ENCODE results near the gene IPO4. TPM values are rescaled to one million over a fixed set of nuclear protein-coding genes. Genes with fewer than 3 reads are reported as not detected.
"Not testable (repeated sequence)": the region's sequence is repeated elsewhere in the genome, so short reads cannot be mapped to it uniquely, and the experiment has no call there.

IPO4 gene
- total and polyA plus RNA-seq, 5 donors = 4.1 to 22.5 (median 11.7) TPM

- peak overlapping the region; percentile 92 for H3K27ac ChIP-seq (ENCODE audit: low read length)
- 85% methylated on average over 7 of the region's 7 CpGs for WGBS
- H3K4me1 ChIP-seq (ENCODE audit: control insufficient read depth, insufficient read depth, low read length) = peaks cover 2% of the 10 kb centered on the region
- intact Hi-C loops (cut with DNase I) = no loop called here
- no peak for DNase-seq
- H3K9me3 ChIP-seq (ENCODE audit: control insufficient read depth, low read length) = no peaks in the 10 kb centered on the region
- H3K4me3 ChIP-seq (ENCODE audit: low read length) = peak overlapping the region; percentile 23
- H3K27me3 ChIP-seq (ENCODE audit: control insufficient read depth, insufficient read depth) = no peaks in the 10 kb centered on the region
- ATAC-seq = no peak
Observed at GRCh38 chr14:24213866-24214662, 25.4 kb upstream of the IPO4 start.

GRCh38 chr14:24212924-24213865, 24.6 kb upstream of the IPO4 start, which contains the start of gene CHMP4A:
CHMP4A (minus strand) TSS chr14:24213488; CDS start chr14:24213439, 49 bp downstream.
- DNase-seq = peak; percentile 98 to 99 (median 99)
- under 1% methylated on average over 53 of the region's 53 CpGs for WGBS
- Histone ChIP-seq H3K4me1 (ENCODE audit: control insufficient read depth, insufficient read depth, low read length) (peaks cover 2% of the 10 kb centered on the region), H3K27ac (ENCODE audit: low read length) (peak within 1 kb of the TSS; percentile 99), H3K4me3 (ENCODE audit: low read length) (peak within 1 kb of the TSS; percentile 61), H3K9me3 (ENCODE audit: control insufficient read depth, low read length) (no peaks in the 10 kb centered on the region), H3K27me3 (ENCODE audit: control insufficient read depth, insufficient read depth) (no peaks in the 10 kb centered on the region)
- intact Hi-C loops (cut with DNase I) = no loop called here
- peak; percentile 95 for ATAC-seq

GRCh38 chr14:24211311-24211710, 22.7 kb upstream of the IPO4 start:
- H3K4me1 ChIP-seq (ENCODE audit: control insufficient read depth, insufficient read depth, low read length) = peaks cover 2% of the 10 kb centered on the region
- H3K4me3 ChIP-seq (ENCODE audit: low read length) = no peak overlapping the region
- H3K27ac ChIP-seq (ENCODE audit: low read length) = no peak overlapping the region
- no peaks in the 10 kb centered on the region for H3K27me3 ChIP-seq (ENCODE audit: control insufficient read depth, insufficient read depth)
- ATAC-seq = no peak
- DNase-seq = no peak
- WGBS = 91% methylated on average over 6 of the region's 6 CpGs
- no peaks in the 10 kb centered on the region for H3K9me3 ChIP-seq (ENCODE audit: control insufficient read depth, low read length)
- intact Hi-C loops (cut with DNase I) = no loop called here

GRCh38 chr14:24207625-24208024, 19.0 kb upstream of the IPO4 start:
- intact Hi-C loops (cut with DNase I) = no loop called here
- Histone ChIP-seq H3K4me1 (ENCODE audit: control insufficient read depth, insufficient read depth, low read length) (no peaks in the 10 kb centered on the region), H3K9me3 (ENCODE audit: control insufficient read depth, low read length) (no peaks in the 10 kb centered on the region), H3K4me3 (ENCODE audit: low read length) (no peak overlapping the region), H3K27ac (ENCODE audit: low read length) (no peak overlapping the region), H3K27me3 (ENCODE audit: control insufficient read depth, insufficient read depth) (no peaks in the 10 kb centered on the region)
- DNase-seq (no peak), ATAC-seq (no peak)
- WGBS = 99% methylated on average over 2 of the region's 2 CpGs

- H3K4me1 ChIP-seq (ENCODE audit: control insufficient read depth, insufficient read depth, low read length) = no peaks in the 10 kb centered on the region
- DNase-seq = no peak
- no peaks in the 10 kb centered on the region for H3K27me3 ChIP-seq (ENCODE audit: control insufficient read depth, insufficient read depth)
- H3K4me3 ChIP-seq (ENCODE audit: low read length) = no peak overlapping the region
- 94% methylated on average over 5 of the region's 5 CpGs for WGBS
- no peak overlapping the region for H3K27ac ChIP-seq (ENCODE audit: low read length)
- ATAC-seq = no peak
- intact Hi-C loops (cut with DNase I) = no loop called here
- no peaks in the 10 kb centered on the region for H3K9me3 ChIP-seq (ENCODE audit: control insufficient read depth, low read length)
Observed at GRCh38 chr14:24207104-24207551, 18.5 kb upstream of the IPO4 start.

- Histone ChIP-seq H3K27me3 (ENCODE audit: control insufficient read depth, insufficient read depth) (no peaks in the 10 kb centered on the region), H3K4me3 (ENCODE audit: low read length) (no peak overlapping the region), H3K4me1 (ENCODE audit: control insufficient read depth, insufficient read depth, low read length) (no peaks in the 10 kb centered on the region), H3K9me3 (ENCODE audit: control insufficient read depth, low read length) (no peaks in the 10 kb centered on the region), H3K27ac (ENCODE audit: low read length) (no peak overlapping the region)
- ATAC-seq = no peak
- intact Hi-C loops (cut with DNase I) = no loop called here
- no peak for DNase-seq
- 95% methylated on average over 11 of the region's 11 CpGs for WGBS
Observed at GRCh38 chr14:24206260-24207103, 17.9 kb upstream of the IPO4 start.

GRCh38 chr14:24204163-24205146, 15.8 kb upstream of the IPO4 start:
- Histone ChIP-seq H3K9me3 (ENCODE audit: control insufficient read depth, low read length) (no peaks in the 10 kb centered on the region), H3K4me1 (ENCODE audit: control insufficient read depth, insufficient read depth, low read length) (no peaks in the 10 kb centered on the region), H3K4me3 (ENCODE audit: low read length) (no peak overlapping the region), H3K27me3 (ENCODE audit: control insufficient read depth, insufficient read depth) (no peaks in the 10 kb centered on the region), H3K27ac (ENCODE audit: low read length) (no peak overlapping the region)
- intact Hi-C loops (cut with DNase I) = no loop called here
- 94% methylated on average over 7 of the region's 7 CpGs for WGBS
- DNase-seq (no peak), ATAC-seq (no peak)

GRCh38 chr14:24203249-24203886, 14.8 kb upstream of the IPO4 start:
- H3K27me3 ChIP-seq (ENCODE audit: control insufficient read depth, insufficient read depth); H3K4me3 ChIP-seq (ENCODE audit: low read length); H3K9me3 ChIP-seq (ENCODE audit: control insufficient read depth, low read length); H3K27ac ChIP-seq (ENCODE audit: low read length); H3K4me1 ChIP-seq (ENCODE audit: control insufficient read depth, insufficient read depth, low read length); DNase-seq; ATAC-seq; intact Hi-C loops (cut with DNase I): not testable (repeated sequence)
- 98% methylated on average over 16 of the region's 16 CpGs for WGBS

- H3K4me3 ChIP-seq (ENCODE audit: low read length); H3K4me1 ChIP-seq (ENCODE audit: control insufficient read depth, insufficient read depth, low read length); H3K27ac ChIP-seq (ENCODE audit: low read length); DNase-seq; ATAC-seq; intact Hi-C loops (cut with DNase I); H3K27me3 ChIP-seq (ENCODE audit: control insufficient read depth, insufficient read depth); H3K9me3 ChIP-seq (ENCODE audit: control insufficient read depth, low read length): not testable (repeated sequence)
- WGBS = 91% methylated on average over 8 of the region's 8 CpGs
Observed at GRCh38 chr14:24202538-24202937, 13.9 kb upstream of the IPO4 start.
